OCI-LY3 (cell line): Measurements from ENCODE around the gene SH3RF3.

Experiments
- H2AFZ ChIP-seq: fragments of 200-600, 300-600 bp; shearing (Covaris generic); 2 replicates; pipeline ENCODE4 v1.6.0; 2014; ENCODE audit warnings: antibody characterized with exemption, low read depth, low read length
- H3K27ac ChIP-seq: fragments of 200-600, 300-600 bp; sonication (generic); 2 replicates; pipeline ENCODE4 v1.5.1; 2014; ENCODE audit warnings: mild to moderate bottlenecking, low read length, moderate library complexity, mixed read lengths
- H3K27me3 ChIP-seq: fragments of 200-600, 300-600 bp; sonication (generic); 2 replicates; pipeline ENCODE4 v1.6.1; 2014; ENCODE audit warnings: low read depth, low read length, mixed read lengths
- H3K36me3 ChIP-seq: fragments of 200-600, 300-600 bp; sonication (generic); replicated peaks from 2 replicates; pipeline ENCODE3; 2014; ENCODE audit warnings: low read depth, low read length, mixed read lengths
- H3K4me1 ChIP-seq: fragments of 300-600, 200-600 bp; sonication (generic); 2 replicates; pipeline ENCODE4 v1.6.1; 2014; ENCODE audit warnings: low read length, mixed read lengths
- H3K4me2 ChIP-seq: fragments of 200-600, 300-600 bp; sonication (generic); 2 replicates; pipeline ENCODE4 v1.6.1; 2014; ENCODE audit warnings: low read length, mixed read lengths
- H3K4me3 ChIP-seq: fragments of 300-600, 200-600 bp; sonication (generic); 2 replicates; pipeline ENCODE4 v1.5.1; 2014; ENCODE audit warnings: antibody characterized with exemption, mild to moderate bottlenecking, low read length, moderate library complexity
- H3K79me2 ChIP-seq: fragments of 300-600, 200-600 bp; shearing (Covaris generic); 2 replicates; pipeline ENCODE4 v1.6.1; 2014; ENCODE audit warnings: mild to moderate bottlenecking, low read length, mixed read lengths
- H3K9ac ChIP-seq: fragments of 300-600, 200-600 bp; shearing (Covaris generic); 2 replicates; pipeline ENCODE4 v1.6.0; 2014; ENCODE audit warnings: mild to moderate bottlenecking, low read length, moderate library complexity
- H3K9me3 ChIP-seq: fragments of 200-600, 300-600 bp; shearing (Covaris generic); 2 replicates; pipeline ENCODE4 v1.6.1; 2014; ENCODE audit warnings: low read length, mixed read lengths; ENCODE audit not compliant: insufficient read depth
- H4K20me1 ChIP-seq: fragments of 200-600, 300-600 bp; sonication (generic); 2 replicates; pipeline ENCODE4 v1.6.1; 2016; ENCODE audit warnings: low read length, mixed read lengths; ENCODE audit not compliant: insufficient read depth
- EZH2phosphoT487 ChIP-seq: fragments of 200-600 bp; shearing (Covaris generic); IDR thresholded peaks from 2 replicates; pipeline ENCODE4 v1.6.1; 2018; ENCODE audit warnings: antibody characterized with exemption, mixed run types, low read depth
- TF ChIP-seq, protein P1 (sequence below): fragments of 200-600, 300-600 bp; sonication (generic); IDR thresholded peaks from 2 replicates; pipeline ENCODE4 v1.5.1; 2014; ENCODE audit warnings: antibody characterized with exemption, low read length, low read depth

The SH3RF3 gene

GRCh38 chr2:109516445-109517117, 387.6 kb downstream of the SH3RF3 start:
- Histone ChIP-seq H3K4me1 (peaks cover 21% of the 10 kb centered on the region), H2AFZ (peak overlapping the region; percentile 71; the same call in 1 of the 2 replicates), H3K9ac (no peak overlapping the region), H3K27ac (no peak overlapping the region), H3K4me2 (peak overlapping the region; percentile 48), H3K4me3 (no peak overlapping the region), H4K20me1 (no peaks in the 10 kb centered on the region), H3K9me3 (no peaks in the 10 kb centered on the region), H3K27me3 (no peaks in the 10 kb centered on the region), H3K36me3 (no peaks in the 10 kb centered on the region), H3K79me2 (no peaks in the 10 kb centered on the region)
- TF ChIP-seq, protein P1, sequence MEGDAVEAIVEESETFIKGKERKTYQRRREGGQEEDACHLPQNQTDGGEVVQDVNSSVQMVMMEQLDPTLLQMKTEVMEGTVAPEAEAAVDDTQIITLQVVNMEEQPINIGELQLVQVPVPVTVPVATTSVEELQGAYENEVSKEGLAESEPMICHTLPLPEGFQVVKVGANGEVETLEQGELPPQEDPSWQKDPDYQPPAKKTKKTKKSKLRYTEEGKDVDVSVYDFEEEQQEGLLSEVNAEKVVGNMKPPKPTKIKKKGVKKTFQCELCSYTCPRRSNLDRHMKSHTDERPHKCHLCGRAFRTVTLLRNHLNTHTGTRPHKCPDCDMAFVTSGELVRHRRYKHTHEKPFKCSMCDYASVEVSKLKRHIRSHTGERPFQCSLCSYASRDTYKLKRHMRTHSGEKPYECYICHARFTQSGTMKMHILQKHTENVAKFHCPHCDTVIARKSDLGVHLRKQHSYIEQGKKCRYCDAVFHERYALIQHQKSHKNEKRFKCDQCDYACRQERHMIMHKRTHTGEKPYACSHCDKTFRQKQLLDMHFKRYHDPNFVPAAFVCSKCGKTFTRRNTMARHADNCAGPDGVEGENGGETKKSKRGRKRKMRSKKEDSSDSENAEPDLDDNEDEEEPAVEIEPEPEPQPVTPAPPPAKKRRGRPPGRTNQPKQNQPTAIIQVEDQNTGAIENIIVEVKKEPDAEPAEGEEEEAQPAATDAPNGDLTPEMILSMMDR, result peak; percentile 72
- TF ChIP-seq EZH2phosphoT487, result no peak

- Histone ChIP-seq H3K27ac (no peak overlapping the region), H2AFZ (no peak overlapping the region), H3K9me3 (no peaks in the 10 kb centered on the region), H3K36me3 (no peaks in the 10 kb centered on the region), H3K9ac (no peak overlapping the region), H3K79me2 (no peaks in the 10 kb centered on the region), H3K4me3 (no peak overlapping the region), H3K4me2 (no peak overlapping the region), H4K20me1 (no peaks in the 10 kb centered on the region), H3K4me1 (peaks cover 21% of the 10 kb centered on the region), H3K27me3 (no peaks in the 10 kb centered on the region)
- TF ChIP-seq, protein P1, result no peak
- TF ChIP-seq EZH2phosphoT487, result no peak
Observed at GRCh38 chr2:109517118-109517889, 388.3 kb downstream of the SH3RF3 start.

GRCh38 chr2:109519513-109519912, 390.5 kb downstream of the SH3RF3 start:
- no peak overlapping the region for H2AFZ ChIP-seq
- H3K4me1 ChIP-seq, result peaks cover 9% of the 10 kb centered on the region
- no peak overlapping the region for H3K4me2 ChIP-seq
- no peaks in the 10 kb centered on the region for H4K20me1 ChIP-seq
- no peak overlapping the region for H3K9ac ChIP-seq
- TF ChIP-seq EZH2phosphoT487, result no peak
- TF ChIP-seq, protein P1, result no peak
- H3K27ac ChIP-seq, result no peak overlapping the region
- H3K9me3 ChIP-seq, result no peaks in the 10 kb centered on the region
- no peaks in the 10 kb centered on the region for H3K79me2 ChIP-seq
- no peaks in the 10 kb centered on the region for H3K36me3 ChIP-seq
- no peak overlapping the region for H3K4me3 ChIP-seq
- no peaks in the 10 kb centered on the region for H3K27me3 ChIP-seq

- no peak overlapping the region for H3K4me2 ChIP-seq
- H3K79me2 ChIP-seq, result no peaks in the 10 kb centered on the region
- no peaks in the 10 kb centered on the region for H3K27me3 ChIP-seq
Observed at GRCh38 chr2:109521233-109522062, 392.4 kb downstream of the SH3RF3 start.

More at GRCh38 chr2:109521233-109522062, 392.4 kb downstream of the SH3RF3 start:
- no peaks in the 10 kb centered on the region for H3K4me1 ChIP-seq
- H3K9ac ChIP-seq, result no peak overlapping the region
- H3K9me3 ChIP-seq, result no peaks in the 10 kb centered on the region
- no peaks in the 10 kb centered on the region for H4K20me1 ChIP-seq
- H3K4me3 ChIP-seq, result no peak overlapping the region
- TF ChIP-seq EZH2phosphoT487, result no peak
- TF ChIP-seq, protein P1, result no peak
- H2AFZ ChIP-seq, result no peak overlapping the region
- no peaks in the 10 kb centered on the region for H3K36me3 ChIP-seq
- H3K27ac ChIP-seq, result no peak overlapping the region
